ENCODE results near the gene TIMM17A. TPM values are rescaled to one million over a fixed set of nuclear protein-coding genes. Genes with fewer than 3 reads are reported as not detected.

The TIMM17A gene
- total and polyA plus RNA-seq, 2 of the 8 experiments (the other 6 are each of a cell fraction or from before 2014, with no cell fraction given), result 30.3 to 57.1 TPM

DNA sequence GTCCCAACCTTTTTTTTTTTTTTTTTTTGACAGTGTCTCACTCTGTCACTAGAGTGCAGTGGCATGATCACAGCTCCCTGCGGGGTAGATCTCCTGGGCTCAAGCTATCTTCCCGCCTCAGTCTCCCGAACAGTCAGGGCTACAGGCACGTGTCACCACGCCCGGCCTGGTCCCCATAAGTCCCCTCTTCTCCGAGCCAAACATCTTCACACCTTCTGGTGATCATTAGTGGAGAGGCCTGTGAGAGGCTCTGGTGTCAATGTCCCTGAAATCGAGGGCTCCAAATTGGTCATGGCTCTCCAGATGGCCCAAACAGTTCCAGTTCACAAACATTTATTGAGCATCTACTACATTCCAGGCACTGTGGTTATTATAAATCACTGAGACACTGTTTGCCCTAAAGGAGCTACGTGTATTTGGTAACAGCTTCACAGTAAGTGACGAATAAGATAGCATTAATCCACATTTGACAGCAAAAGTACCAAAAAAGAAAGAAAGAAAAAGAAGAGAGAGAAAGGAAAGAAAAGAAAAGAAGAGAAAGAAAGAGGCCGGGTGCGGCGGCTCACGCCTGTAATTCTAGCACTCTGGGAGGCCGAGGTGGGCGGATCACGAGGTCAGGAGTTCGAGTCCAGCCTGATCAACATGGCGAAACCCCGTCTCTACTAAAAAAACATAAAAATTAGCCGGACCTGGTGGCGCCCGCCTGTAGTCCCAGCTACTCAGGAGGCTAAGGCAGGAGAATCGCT is 867 bp upstream of the TIMM17A start:
- Histone ChIP-seq H3K4ac (replicated peaks; ENCODE audit: insufficient read length, low read depth, low read length) (no peak overlapping the region), H3K4me3 (ENCODE audit: extremely low read depth in 1 of 4, insufficient read depth in 2 of 4, low read depth in 3 of 4, low read length in 4 of 4) (peak overlapping the region; percentile 83 to 100 (median 94); a peak in 7 of 8 replicates), H2BK120ac (replicated peaks; ENCODE audit: low read depth, low read length) (no peak overlapping the region), H3K56ac (replicated peaks; ENCODE audit: insufficient read length, low read depth, low read length) (no peak overlapping the region), H3K14ac (ENCODE audit: insufficient read length) (no peak overlapping the region), H4K8ac (ENCODE audit: extremely low read depth, insufficient read depth, low read length) (0 out of 2 replicates have a peak overlapping the region, but pooled peaks have one; percentile 4), H3K4me1 (replicated peaks in 1 of 4; ENCODE audit: control insufficient read depth in 3 of 4, insufficient read depth in 4 of 4, low read length in 3 of 4) (peaks cover 0 to 3% (median 0%) of the 10 kb centered on the region in 4 experiments; a peak in 1 of 7 replicates), H3K9me3 (ENCODE audit: insufficient read depth in 2 of 2, low read depth in 1 of 2, low read length in 1 of 2) (no peaks in the 10 kb centered on the region), H3K4me2 (ENCODE audit: insufficient read depth in 1 of 2, low read depth in 2 of 2, low read length in 2 of 2) (peak overlapping the region; percentile 48 to 72; a peak in 3 of 4 replicates), H3K9ac (replicated peaks in 1 of 4; ENCODE audit: extremely low read depth in 1 of 4, low read depth in 3 of 4, low read length in 3 of 4) (no peak overlapping the region; a peak in 1 of 7 replicates), H2AK5ac (ENCODE audit: low read depth, low read length) (no peak overlapping the region), H3K27ac (ENCODE audit: low read depth, low read length) (no peak overlapping the region), H3K36me3 (ENCODE audit: control insufficient read depth in 2 of 4, insufficient read depth in 4 of 4, low read length in 3 of 4) (peaks cover 7 to 17% (median 13%) of the 10 kb centered on the region in 4 experiments; a peak in 6 of 8 replicates), H3K23ac (ENCODE audit: insufficient read length) (no peak overlapping the region), H2BK15ac (ENCODE audit: low read length) (no peak overlapping the region), H2BK20ac (ENCODE audit: low read length) (no peak overlapping the region), H2BK5ac (ENCODE audit: low read depth, low read length) (no peak overlapping the region), H4K5ac (ENCODE audit: insufficient read length, low read depth, low read length) (no peak overlapping the region), H3K23me2 (ENCODE audit: low read depth, low read length) (no peaks in the 10 kb centered on the region), H3K79me2 (ENCODE audit: control insufficient read depth in 1 of 2, insufficient read depth in 2 of 2, low read length in 2 of 2) (peaks cover 12 to 29% of the 10 kb centered on the region in 2 experiments), H2AFZ (ENCODE audit: low read length) (no peak overlapping the region), H4K20me1 (replicated peaks in 1 of 2; ENCODE audit: control insufficient read depth in 1 of 2, insufficient read depth in 2 of 2, low read length in 2 of 2) (peaks cover 0 to 1% of the 10 kb centered on the region in 2 experiments), H3K79me1 (ENCODE audit: low read depth, low read length) (no peaks in the 10 kb centered on the region; the same call in 1 of the 2 replicates), H3K18ac (ENCODE audit: extremely low read depth, low read length) (no peak overlapping the region), H4K91ac (replicated peaks; ENCODE audit: insufficient read length, low read length) (no peak overlapping the region), H2BK12ac (ENCODE audit: low read depth, low read length) (no peak overlapping the region), H3K27me3 (replicated peaks in 1 of 4; ENCODE audit: control insufficient read depth in 3 of 4, extremely low read depth in 1 of 4, insufficient read depth in 3 of 4, low read length in 3 of 4) (no peaks in the 10 kb centered on the region)
- CTCF ChIA-PET (ENCODE audit: partially characterized antibody), result interaction anchor here (0.7 to 5.5 kb wide), 14 partner anchors 9 to 441 kb away, joined by 3 to 39 read pairs (median 4); partner anchors contain the start of gene LMOD1
- no peak for FAIRE-seq
- POLR2A ChIA-PET (ENCODE audit: partially characterized antibody), result interaction anchor here (0.6 to 6.2 kb wide), 14 partner anchors 9 to 418 kb away, joined by 3 to 27 read pairs (median 4); partner anchors contain the start of genes LMOD1 and RNPEP
- WGBS, 2 experiments (ENCODE audit: extremely low coverage in 1 of 2, insufficient coverage in 1 of 2, insufficient read length in 1 of 2, insufficient replicate concordance in 2 of 2, low coverage in 1 of 2, low lambda C conversion rate in 2 of 2, missing lambda C conversion rate in 1 of 2), result 56% methylated on average over 23 of the region's 24 CpGs; no CpG with 5 or more reads in 1 of the 2 experiments
- TF ChIP-seq KDM1A (IDR thresholded peaks at IDR 0.05; ENCODE audit: borderline replicate concordance, low read length) (0 out of 2 replicates have a peak, but pooled peaks have one; percentile 9), USF2 (IDR thresholded peaks at IDR 0.05; ENCODE audit: low read length) (no peak), CHD2 (IDR thresholded peaks at IDR 0.05; ENCODE audit: low read length) (no peak), SP4 (IDR thresholded peaks at IDR 0.05; ENCODE audit: low read length) (0 out of 2 replicates have a peak, but pooled peaks have one; percentile 25)
- no peak for DNase-seq (ENCODE audit: low read depth in 1 of 2, low spot score in 2 of 2)
